ENCODE measurements around the gene TECPR2. TPM values are rescaled to one million over a fixed set of nuclear protein-coding genes. Genes with fewer than 3 reads are reported as not detected.

The TECPR2 gene
- total RNA-seq, 1 experiment from 2014 or later = 9.3 TPM

GRCh38 chr14:102469261-102469660 is 106.5 kb downstream of the TECPR2 start:
- no peaks in the 10 kb centered on the region for H3K9me3 ChIP-seq
- no peaks in the 10 kb centered on the region for H3K27me3 Mint-ChIP-seq (ENCODE audit: insufficient read depth, unreplicated experiment)
- no peaks in the 10 kb centered on the region for H3K27me3 ChIP-seq (replicated peaks; ENCODE audit: control insufficient read depth, insufficient read depth, low read length)
- H3K4me3 ChIP-seq (ENCODE audit: low read depth, low read length) = no peak overlapping the region
- H3K4me1 ChIP-seq = peaks cover 9% of the 10 kb centered on the region; the same call in 1 of the 2 replicates
- H3K36me3 ChIP-seq (ENCODE audit: control insufficient read depth, insufficient read depth, low read length) = no peaks in the 10 kb centered on the region
- no peak for TF ChIP-seq CTCF (IDR thresholded peaks at IDR 0.05; ENCODE audit: insufficient read depth in 1 of 2, low read depth in 1 of 2, low read length in 1 of 2, severe bottlenecking in 1 of 2, unreplicated experiment in 1 of 2)
- H3K36me3 Mint-ChIP-seq (ENCODE audit: insufficient read depth, unreplicated experiment) = no peaks in the 10 kb centered on the region
- ChIA-PET POLR2A (no interaction called here), CTCF (no interaction called here)
- H3K9me3 Mint-ChIP-seq (ENCODE audit: unreplicated experiment) = peaks cover 12% of the 10 kb centered on the region
- no peak overlapping the region for H3K27ac Mint-ChIP-seq (ENCODE audit: unreplicated experiment)
- DNase-seq = no peak
- no TSS peak for BruUV-seq (replicated peaks)
- intact Hi-C loops (cut with micrococcal nuclease; ENCODE audit: unreplicated experiment) = loop anchor here (5.0 kb wide), 1 partner anchor 38 kb away; the partner anchor contains the start of gene ANKRD9
- peaks cover 14% of the 10 kb centered on the region for H3K4me1 Mint-ChIP-seq (ENCODE audit: low read depth, unreplicated experiment)
- H3K4me3 Mint-ChIP-seq (ENCODE audit: unreplicated experiment) = no peak overlapping the region

GRCh38 chr14:102471921-102472790 is 109.4 kb downstream of the TECPR2 start:
- Histone ChIP-seq H3K4me1 (peaks cover 9% of the 10 kb centered on the region; the same call in 1 of the 2 replicates), H3K9me3 (no peaks in the 10 kb centered on the region), H3K27me3 (replicated peaks; ENCODE audit: control insufficient read depth, insufficient read depth, low read length) (no peaks in the 10 kb centered on the region), H3K36me3 (ENCODE audit: control insufficient read depth, insufficient read depth, low read length) (no peaks in the 10 kb centered on the region), H3K4me3 (ENCODE audit: low read depth, low read length) (no peak overlapping the region)
- no peaks in the 10 kb centered on the region for H3K27me3 Mint-ChIP-seq (ENCODE audit: insufficient read depth, unreplicated experiment)
- no peak overlapping the region for H3K4me3 Mint-ChIP-seq (ENCODE audit: unreplicated experiment)
- ChIA-PET POLR2A (no interaction called here), CTCF (no interaction called here)
- no TSS peak for BruUV-seq (replicated peaks)
- intact Hi-C loops (cut with micrococcal nuclease; ENCODE audit: unreplicated experiment) = no loop called here
- H3K4me1 Mint-ChIP-seq (ENCODE audit: low read depth, unreplicated experiment) = peaks cover 14% of the 10 kb centered on the region
- no peaks in the 10 kb centered on the region for H3K36me3 Mint-ChIP-seq (ENCODE audit: insufficient read depth, unreplicated experiment)
- H3K27ac Mint-ChIP-seq (ENCODE audit: unreplicated experiment) = no peak overlapping the region
- no peak for DNase-seq
- no peak for TF ChIP-seq CTCF (IDR thresholded peaks at IDR 0.05; ENCODE audit: insufficient read depth in 1 of 2, low read depth in 1 of 2, low read length in 1 of 2, severe bottlenecking in 1 of 2, unreplicated experiment in 1 of 2)
- H3K9me3 Mint-ChIP-seq (ENCODE audit: unreplicated experiment) = peaks cover 12% of the 10 kb centered on the region

GRCh38 chr14:102472791-102473150 is 110.0 kb downstream of the TECPR2 start:
- Histone ChIP-seq H3K27me3 (replicated peaks; ENCODE audit: control insufficient read depth, insufficient read depth, low read length) (no peaks in the 10 kb centered on the region), H3K4me1 (peaks cover 9% of the 10 kb centered on the region; the same call in 1 of the 2 replicates), H3K36me3 (ENCODE audit: control insufficient read depth, insufficient read depth, low read length) (no peaks in the 10 kb centered on the region), H3K9me3 (no peaks in the 10 kb centered on the region), H3K4me3 (ENCODE audit: low read depth, low read length) (no peak overlapping the region)
- intact Hi-C loops (cut with micrococcal nuclease; ENCODE audit: unreplicated experiment) = no loop called here
- H3K27me3 Mint-ChIP-seq (ENCODE audit: insufficient read depth, unreplicated experiment) = no peaks in the 10 kb centered on the region
- H3K36me3 Mint-ChIP-seq (ENCODE audit: insufficient read depth, unreplicated experiment) = no peaks in the 10 kb centered on the region
- ChIA-PET CTCF (no interaction called here), POLR2A (no interaction called here)
- peaks cover 14% of the 10 kb centered on the region for H3K4me1 Mint-ChIP-seq (ENCODE audit: low read depth, unreplicated experiment)
- BruUV-seq (replicated peaks) = no TSS peak
- H3K9me3 Mint-ChIP-seq (ENCODE audit: unreplicated experiment) = peaks cover 12% of the 10 kb centered on the region
- TF ChIP-seq CTCF (IDR thresholded peaks at IDR 0.05; ENCODE audit: insufficient read depth in 1 of 2, low read depth in 1 of 2, low read length in 1 of 2, severe bottlenecking in 1 of 2, unreplicated experiment in 1 of 2) = no peak
- no peak for DNase-seq
- H3K27ac Mint-ChIP-seq (ENCODE audit: unreplicated experiment) = no peak overlapping the region
- H3K4me3 Mint-ChIP-seq (ENCODE audit: unreplicated experiment) = no peak overlapping the region

Measured in Caco-2 (cell line).